HCT116 (cell line): ENCODE data around the gene FDXR.

Experiments
- EZH2 ChIP-seq: fragments of 200-600 bp; sonication (generic); IDR thresholded peaks from 2 replicates; pipeline ENCODE4 v1.6.1; 2017; ENCODE audit warnings: antibody characterized with exemption, mixed run types
- RAD21 ChIP-seq: IDR thresholded peaks from 2 replicates; pipeline ENCODE4 v1.6.1; 2012; ENCODE audit warnings: low read depth, mild to moderate bottlenecking
- TCF7L2 ChIP-seq: IDR thresholded peaks from 2 replicates; pipeline ENCODE4 v1.7.0; 2011; ENCODE audit warnings: borderline replicate concordance, inconsistent platforms; ENCODE audit not compliant: insufficient read depth, insufficient read length; ENCODE audit errors: extremely low read depth
- TF ChIP-seq, protein P1 (sequence below), 3 experiments: fragments of 200-600 bp in 1 of 3; sonication (generic) in 1 of 3; IDR thresholded peaks in 2 of 3; conservative IDR thresholded peaks in 1 of 3; 2 replicates each; pipeline ENCODE4 v1.5.1; 2012 to 2017; ENCODE audit warnings: low read depth in 2 of 3, low read length in 2 of 3, antibody characterized with exemption in 1 of 3, borderline replicate concordance in 1 of 3, control low read depth in 1 of 3, mild to moderate bottlenecking in 1 of 3, mixed read lengths in 1 of 3, mixed run types in 1 of 3, moderate library complexity in 1 of 3; ENCODE audit not compliant: insufficient read depth in 1 of 3
- TF ChIP-seq, protein P2 (sequence below): IDR thresholded peaks from 2 replicates; pipeline ENCODE4 v1.6.1; 2012
- TF ChIP-seq, protein P3 (sequence below): IDR thresholded peaks from 2 replicates; pipeline ENCODE4 v1.6.1; 2011; ENCODE audit warnings: mild to moderate bottlenecking, low read length, moderate library complexity; ENCODE audit not compliant: insufficient replicate concordance; ENCODE audit errors: extremely low read depth

DNA sequence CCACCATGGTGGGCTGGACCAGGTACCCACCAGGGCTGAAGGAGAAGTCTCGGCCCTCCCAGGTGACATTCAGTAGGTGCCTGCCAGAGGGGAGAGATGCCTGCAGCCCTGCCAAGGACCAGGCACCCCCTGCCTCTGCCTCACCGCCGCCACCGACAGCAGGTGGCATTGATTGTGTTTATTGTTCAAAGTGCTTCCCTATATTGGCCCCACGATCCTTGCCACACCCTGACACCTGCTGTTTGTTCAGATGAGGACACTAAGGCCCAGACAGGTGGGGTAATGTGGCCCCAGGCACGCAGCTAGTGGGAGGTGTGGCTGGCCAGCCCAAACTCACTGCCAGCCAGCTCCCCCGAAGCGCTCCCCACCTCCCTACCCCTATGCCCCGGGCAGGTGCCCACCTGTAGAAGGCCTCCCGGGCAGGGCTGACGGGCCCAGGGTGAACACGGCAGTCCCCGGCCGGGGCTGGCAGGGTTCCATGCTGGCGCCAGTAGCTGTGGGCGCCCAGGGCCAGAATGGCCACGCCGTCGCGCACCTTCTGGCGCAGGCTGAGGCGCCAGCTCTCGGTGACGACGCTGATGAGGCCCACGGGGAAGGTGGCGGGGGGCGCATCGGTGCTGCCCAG is 21.1 kb downstream of the FDXR start:
- TF ChIP-seq EZH2: no peak
- TF ChIP-seq, protein P1, sequence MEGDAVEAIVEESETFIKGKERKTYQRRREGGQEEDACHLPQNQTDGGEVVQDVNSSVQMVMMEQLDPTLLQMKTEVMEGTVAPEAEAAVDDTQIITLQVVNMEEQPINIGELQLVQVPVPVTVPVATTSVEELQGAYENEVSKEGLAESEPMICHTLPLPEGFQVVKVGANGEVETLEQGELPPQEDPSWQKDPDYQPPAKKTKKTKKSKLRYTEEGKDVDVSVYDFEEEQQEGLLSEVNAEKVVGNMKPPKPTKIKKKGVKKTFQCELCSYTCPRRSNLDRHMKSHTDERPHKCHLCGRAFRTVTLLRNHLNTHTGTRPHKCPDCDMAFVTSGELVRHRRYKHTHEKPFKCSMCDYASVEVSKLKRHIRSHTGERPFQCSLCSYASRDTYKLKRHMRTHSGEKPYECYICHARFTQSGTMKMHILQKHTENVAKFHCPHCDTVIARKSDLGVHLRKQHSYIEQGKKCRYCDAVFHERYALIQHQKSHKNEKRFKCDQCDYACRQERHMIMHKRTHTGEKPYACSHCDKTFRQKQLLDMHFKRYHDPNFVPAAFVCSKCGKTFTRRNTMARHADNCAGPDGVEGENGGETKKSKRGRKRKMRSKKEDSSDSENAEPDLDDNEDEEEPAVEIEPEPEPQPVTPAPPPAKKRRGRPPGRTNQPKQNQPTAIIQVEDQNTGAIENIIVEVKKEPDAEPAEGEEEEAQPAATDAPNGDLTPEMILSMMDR (IDR thresholded peaks at IDR 0.05 in 2 of 3, conservative IDR thresholded peaks at IDR 0.05 in 1 of 3; ENCODE audit: borderline replicate concordance in 1 of 3, insufficient read depth in 1 of 3, low read depth in 2 of 3, low read length in 2 of 3): no peak
- TF ChIP-seq, protein P2, sequence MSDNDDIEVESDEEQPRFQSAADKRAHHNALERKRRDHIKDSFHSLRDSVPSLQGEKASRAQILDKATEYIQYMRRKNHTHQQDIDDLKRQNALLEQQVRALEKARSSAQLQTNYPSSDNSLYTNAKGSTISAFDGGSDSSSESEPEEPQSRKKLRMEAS: no peak
- TF ChIP-seq TCF7L2: no peak
- TF ChIP-seq RAD21: no peak
- TF ChIP-seq, protein P3, sequence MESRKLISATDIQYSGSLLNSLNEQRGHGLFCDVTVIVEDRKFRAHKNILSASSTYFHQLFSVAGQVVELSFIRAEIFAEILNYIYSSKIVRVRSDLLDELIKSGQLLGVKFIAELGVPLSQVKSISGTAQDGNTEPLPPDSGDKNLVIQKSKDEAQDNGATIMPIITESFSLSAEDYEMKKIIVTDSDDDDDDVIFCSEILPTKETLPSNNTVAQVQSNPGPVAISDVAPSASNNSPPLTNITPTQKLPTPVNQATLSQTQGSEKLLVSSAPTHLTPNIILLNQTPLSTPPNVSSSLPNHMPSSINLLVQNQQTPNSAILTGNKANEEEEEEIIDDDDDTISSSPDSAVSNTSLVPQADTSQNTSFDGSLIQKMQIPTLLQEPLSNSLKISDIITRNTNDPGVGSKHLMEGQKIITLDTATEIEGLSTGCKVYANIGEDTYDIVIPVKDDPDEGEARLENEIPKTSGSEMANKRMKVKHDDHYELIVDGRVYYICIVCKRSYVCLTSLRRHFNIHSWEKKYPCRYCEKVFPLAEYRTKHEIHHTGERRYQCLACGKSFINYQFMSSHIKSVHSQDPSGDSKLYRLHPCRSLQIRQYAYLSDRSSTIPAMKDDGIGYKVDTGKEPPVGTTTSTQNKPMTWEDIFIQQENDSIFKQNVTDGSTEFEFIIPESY: no peak
